ENCODE measurements around the gene CDPF1. TPM values are rescaled to one million over a fixed set of nuclear protein-coding genes. Genes with fewer than 3 reads are reported as not detected.

CDPF1 gene
- total and polyA plus RNA-seq, 2 experiments from 2014 or later: 12.9 to 14.7 TPM

DNA sequence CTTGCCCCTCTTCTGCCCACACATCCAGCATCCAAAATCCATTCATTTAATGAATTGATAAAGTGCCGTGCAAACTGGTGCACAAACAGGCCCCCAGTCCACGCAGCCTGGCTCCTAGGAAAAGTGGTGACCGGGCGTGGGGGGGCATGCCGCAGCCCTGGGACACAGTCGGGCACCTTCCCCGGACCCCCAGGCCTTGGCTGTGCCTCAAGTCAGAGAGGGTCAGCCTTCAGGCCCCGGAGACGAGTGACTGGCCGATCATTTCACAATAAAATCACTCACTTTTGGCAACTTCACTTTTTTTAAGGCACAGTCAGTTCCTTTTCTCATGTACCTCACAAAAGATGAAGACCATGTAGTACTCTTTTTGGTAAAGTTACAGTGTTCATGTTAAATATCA, 8.0 kb downstream of the CDPF1 start:
- Histone ChIP-seq H3K4me3 (no peak overlapping the region), H3F3A (ENCODE audit: insufficient read depth) (peaks cover 4% of the 10 kb centered on the region; the same call in 1 of the 2 replicates), H3K9me2 (ENCODE audit: insufficient read depth) (no peaks in the 10 kb centered on the region), H3K27ac (no peak overlapping the region), H3K9me3 (ENCODE audit: low read depth) (no peaks in the 10 kb centered on the region), H3K4me2 (ENCODE audit: unreplicated experiment) (no peak overlapping the region), H3K79me2 (ENCODE audit: insufficient read depth) (no peaks in the 10 kb centered on the region), H3K27me3 (replicated peaks; ENCODE audit: insufficient read depth) (no peaks in the 10 kb centered on the region), H3K9ac (no peak overlapping the region), H3K36me3 (ENCODE audit: low read depth) (no peaks in the 10 kb centered on the region), H2AFZ (no peak overlapping the region), H4K20me1 (ENCODE audit: insufficient read depth) (no peaks in the 10 kb centered on the region), H3K4me1 (ENCODE audit: insufficient read depth) (no peaks in the 10 kb centered on the region)
- no peak for DNase-seq
- 79 to 81% methylated on average over 9 to 10 of the region's 10 CpGs for WGBS, 2 experiments (ENCODE audit: low coverage in 1 of 2, low lambda C conversion rate in 2 of 2, missing lambda C conversion rate in 2 of 2)
- TF ChIP-seq EZH2phosphoT487 (IDR thresholded peaks at IDR 0.05; ENCODE audit: insufficient read depth, low read depth) (no peak), EZH2 (IDR thresholded peaks at IDR 0.05; ENCODE audit: insufficient read depth, poor library complexity, severe bottlenecking) (no peak)
- in situ Hi-C loops (cut with MboI): no loop called here

DNA sequence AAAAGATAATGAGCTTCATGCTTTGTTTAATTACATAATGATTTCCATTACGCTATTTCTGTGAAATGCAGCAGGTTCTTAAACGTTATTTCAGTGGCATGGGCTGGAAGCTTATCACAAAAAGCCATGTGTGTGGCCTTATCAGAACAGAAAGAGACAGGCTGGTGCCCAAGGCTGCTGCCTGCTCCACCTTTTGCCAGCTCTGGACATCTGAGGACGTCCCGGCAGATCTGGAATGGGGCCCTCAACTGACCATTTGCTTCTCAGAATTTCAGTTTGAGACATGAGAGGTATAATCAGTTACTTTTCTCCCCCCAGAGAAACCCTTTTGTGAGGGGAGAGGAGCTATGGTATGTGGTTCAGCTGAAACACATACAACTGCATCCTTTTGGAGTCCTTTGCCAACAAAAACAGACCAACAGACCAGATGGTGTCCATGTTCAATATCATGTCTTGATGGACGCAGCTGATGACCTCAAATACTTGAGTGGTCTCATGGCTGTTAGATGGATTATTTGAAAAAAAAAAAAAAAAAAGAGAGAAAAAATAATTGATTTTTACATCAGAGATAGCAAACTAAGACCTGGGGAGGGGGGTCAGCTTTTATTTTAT, 8.6 kb downstream of the CDPF1 start:
- Histone ChIP-seq H3K36me3 (ENCODE audit: low read depth) (peaks cover 5% of the 10 kb centered on the region; the same call in 1 of the 2 replicates), H3K4me3 (no peak overlapping the region), H3K9ac (no peak overlapping the region), H3K9me2 (ENCODE audit: insufficient read depth) (no peaks in the 10 kb centered on the region), H3F3A (ENCODE audit: insufficient read depth) (peaks cover 4% of the 10 kb centered on the region; the same call in 1 of the 2 replicates), H3K79me2 (ENCODE audit: insufficient read depth) (no peaks in the 10 kb centered on the region), H3K9me3 (ENCODE audit: low read depth) (no peaks in the 10 kb centered on the region), H2AFZ (no peak overlapping the region), H3K4me2 (ENCODE audit: unreplicated experiment) (no peak overlapping the region), H4K20me1 (ENCODE audit: insufficient read depth) (no peaks in the 10 kb centered on the region), H3K27ac (no peak overlapping the region), H3K27me3 (replicated peaks; ENCODE audit: insufficient read depth) (no peaks in the 10 kb centered on the region), H3K4me1 (ENCODE audit: insufficient read depth) (no peaks in the 10 kb centered on the region)
- 87 to 90% methylated on average over 5 of the region's 5 CpGs for WGBS, 2 experiments (ENCODE audit: low coverage in 1 of 2, low lambda C conversion rate in 2 of 2, missing lambda C conversion rate in 2 of 2)
- DNase-seq: no peak
- in situ Hi-C loops (cut with MboI): no loop called here
- TF ChIP-seq EZH2phosphoT487 (IDR thresholded peaks at IDR 0.05; ENCODE audit: insufficient read depth, low read depth): no peak
- TF ChIP-seq EZH2 (IDR thresholded peaks at IDR 0.05; ENCODE audit: insufficient read depth, poor library complexity, severe bottlenecking): no peak

DNA sequence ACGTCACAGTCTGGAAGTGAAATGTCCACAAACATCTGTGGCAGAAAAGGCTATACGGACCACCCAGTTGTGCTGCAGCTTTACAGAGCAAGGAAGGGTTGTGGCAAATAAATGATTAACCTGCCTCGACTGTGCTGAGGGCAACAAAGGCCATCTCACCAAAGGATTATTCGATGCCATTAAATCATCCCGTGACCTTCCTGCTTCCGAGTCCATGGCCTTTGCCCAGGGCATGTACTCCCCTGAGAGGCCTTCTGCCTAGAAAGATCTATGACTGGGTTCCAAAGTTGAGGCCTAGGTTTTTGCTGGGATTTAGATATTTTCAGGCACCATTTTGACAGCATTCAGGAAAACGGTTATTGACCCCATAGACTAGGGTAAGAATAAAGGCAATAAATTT, 9.2 kb downstream of the CDPF1 start:
- Histone ChIP-seq H3K4me1 (ENCODE audit: insufficient read depth) (no peaks in the 10 kb centered on the region), H3K27ac (no peak overlapping the region), H3K9me3 (ENCODE audit: low read depth) (no peaks in the 10 kb centered on the region), H3K4me3 (no peak overlapping the region), H3K36me3 (ENCODE audit: low read depth) (peaks cover 5% of the 10 kb centered on the region; the same call in 1 of the 2 replicates), H3K79me2 (ENCODE audit: insufficient read depth) (no peaks in the 10 kb centered on the region), H3K4me2 (ENCODE audit: unreplicated experiment) (no peak overlapping the region), H3K27me3 (replicated peaks; ENCODE audit: insufficient read depth) (no peaks in the 10 kb centered on the region), H4K20me1 (ENCODE audit: insufficient read depth) (no peaks in the 10 kb centered on the region), H2AFZ (no peak overlapping the region), H3F3A (ENCODE audit: insufficient read depth) (peaks cover 4% of the 10 kb centered on the region; the same call in 1 of the 2 replicates), H3K9ac (no peak overlapping the region), H3K9me2 (ENCODE audit: insufficient read depth) (no peaks in the 10 kb centered on the region)
- TF ChIP-seq EZH2 (IDR thresholded peaks at IDR 0.05; ENCODE audit: insufficient read depth, poor library complexity, severe bottlenecking) (no peak), EZH2phosphoT487 (IDR thresholded peaks at IDR 0.05; ENCODE audit: insufficient read depth, low read depth) (no peak)
- in situ Hi-C loops (cut with MboI): no loop called here
- DNase-seq: no peak
- WGBS, 2 experiments (ENCODE audit: low coverage in 1 of 2, low lambda C conversion rate in 2 of 2, missing lambda C conversion rate in 2 of 2): 89 to 91% methylated on average over 7 of the region's 7 CpGs

DNA sequence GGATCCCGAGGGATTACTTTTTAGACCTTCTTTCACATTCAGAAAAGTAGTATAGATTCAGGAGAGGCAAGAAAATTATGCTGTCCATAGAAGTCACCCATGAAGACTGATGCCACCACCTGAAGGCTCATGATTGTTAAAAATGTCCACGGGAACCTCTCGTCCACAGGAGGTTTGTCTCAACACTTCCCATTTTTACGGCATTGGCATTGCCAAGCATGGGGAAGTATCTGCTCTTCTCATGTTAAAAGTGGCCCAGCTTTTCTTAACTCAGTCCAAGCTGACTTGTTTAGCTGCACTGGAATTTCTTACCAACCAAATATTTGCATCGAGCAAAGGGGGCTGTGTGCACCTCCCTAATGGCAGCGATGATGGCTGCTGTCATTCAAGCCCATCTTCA, 9.6 kb downstream of the CDPF1 start:
- no peaks in the 10 kb centered on the region for H3K79me2 ChIP-seq (ENCODE audit: insufficient read depth)
- H3K9me2 ChIP-seq (ENCODE audit: insufficient read depth): no peaks in the 10 kb centered on the region
- in situ Hi-C loops (cut with MboI): no loop called here
- peaks cover 5% of the 10 kb centered on the region; the same call in 1 of the 2 replicates for H3K36me3 ChIP-seq (ENCODE audit: low read depth)
- no peak overlapping the region for H3K4me2 ChIP-seq (ENCODE audit: unreplicated experiment)
- H2AFZ ChIP-seq: no peak overlapping the region
- no peak for DNase-seq
- no peaks in the 10 kb centered on the region for H3K4me1 ChIP-seq (ENCODE audit: insufficient read depth)
- no peaks in the 10 kb centered on the region for H4K20me1 ChIP-seq (ENCODE audit: insufficient read depth)
- no peaks in the 10 kb centered on the region for H3K27me3 ChIP-seq (replicated peaks; ENCODE audit: insufficient read depth)
- no peak overlapping the region for H3K27ac ChIP-seq
- no peaks in the 10 kb centered on the region for H3K9me3 ChIP-seq (ENCODE audit: low read depth)
- H3K9ac ChIP-seq: no peak overlapping the region
- peaks cover 4% of the 10 kb centered on the region; the same call in 1 of the 2 replicates for H3F3A ChIP-seq (ENCODE audit: insufficient read depth)
- WGBS, 2 experiments (ENCODE audit: low coverage in 1 of 2, low lambda C conversion rate in 2 of 2, missing lambda C conversion rate in 2 of 2): 81 to 85% methylated on average over 6 of the region's 6 CpGs
- no peak overlapping the region for H3K4me3 ChIP-seq
- TF ChIP-seq EZH2 (IDR thresholded peaks at IDR 0.05; ENCODE audit: insufficient read depth, poor library complexity, severe bottlenecking) (no peak), EZH2phosphoT487 (IDR thresholded peaks at IDR 0.05; ENCODE audit: insufficient read depth, low read depth) (no peak)

Measured in GM23248 (cell line).